Retinal pigment epithelial cell (primary cell): ENCODE measurements around the gene SARDH.
"Not testable (repeated sequence)": the region's sequence is repeated elsewhere in the genome, so short reads cannot be mapped to it uniquely, and the experiment has no call there.

Source experiments
- DNase-seq: peaks from one replicate; pipeline ENCODE4 v3.0.0-alpha.2; 2010; ENCODE audit warnings: low read depth
- H3K4me3 ChIP-seq: 2 replicates; pipeline ENCODE4 v1.5.1; 2011; ENCODE audit warnings: mild to moderate bottlenecking, low read length, control low read depth, moderate library complexity
- TF ChIP-seq, protein P1 (sequence below): conservative IDR thresholded peaks from 2 replicates; pipeline ENCODE4 v1.5.1; 2011; ENCODE audit warnings: low read depth, low read length, control low read depth, inconsistent platforms

SARDH gene

DNA sequence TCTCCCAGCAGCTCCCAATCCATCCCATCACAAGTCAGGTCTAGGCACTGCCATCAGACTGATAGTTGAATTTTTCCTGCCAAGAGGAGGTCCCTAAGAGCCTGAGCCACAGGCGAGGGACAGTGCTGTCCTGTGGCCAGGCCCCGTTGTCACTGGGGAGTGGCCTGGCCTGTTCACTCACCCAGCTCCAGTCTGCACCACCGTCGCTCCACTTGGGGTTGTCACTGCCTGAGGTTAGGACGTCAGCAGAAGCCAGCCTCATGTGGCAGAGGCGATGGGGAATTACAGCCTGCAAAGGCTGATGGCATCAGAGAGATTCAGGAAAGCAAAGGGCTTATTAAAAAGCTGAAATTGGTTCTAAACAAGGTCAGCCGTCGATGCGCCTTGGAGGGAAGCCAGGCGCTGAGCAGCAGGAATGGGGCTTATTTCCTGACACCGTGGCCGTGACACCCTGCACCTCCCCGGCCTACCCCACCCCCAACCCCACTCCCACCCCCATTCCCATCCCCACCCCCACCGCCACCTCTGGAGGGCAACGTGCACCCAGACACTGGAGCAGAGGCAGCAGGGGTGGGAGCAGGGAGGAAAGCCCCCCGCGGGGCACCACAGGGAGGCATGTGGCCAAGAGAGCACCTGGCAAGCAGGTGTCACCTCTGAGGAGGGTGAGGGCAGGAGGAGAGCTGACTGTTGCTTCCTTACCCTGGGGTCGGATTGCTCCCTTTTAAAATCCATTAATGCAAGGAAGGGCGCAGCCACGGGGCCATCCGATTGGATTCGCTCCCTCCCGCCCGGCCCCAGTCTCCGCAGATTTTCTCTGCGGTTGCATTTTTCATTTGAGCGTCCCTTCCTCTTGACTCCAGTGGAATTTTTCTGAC is 105.1 kb downstream of the SARDH start:
- no peak for DNase-seq
- H3K4me3 ChIP-seq: no peak overlapping the region
- TF ChIP-seq, protein P1, sequence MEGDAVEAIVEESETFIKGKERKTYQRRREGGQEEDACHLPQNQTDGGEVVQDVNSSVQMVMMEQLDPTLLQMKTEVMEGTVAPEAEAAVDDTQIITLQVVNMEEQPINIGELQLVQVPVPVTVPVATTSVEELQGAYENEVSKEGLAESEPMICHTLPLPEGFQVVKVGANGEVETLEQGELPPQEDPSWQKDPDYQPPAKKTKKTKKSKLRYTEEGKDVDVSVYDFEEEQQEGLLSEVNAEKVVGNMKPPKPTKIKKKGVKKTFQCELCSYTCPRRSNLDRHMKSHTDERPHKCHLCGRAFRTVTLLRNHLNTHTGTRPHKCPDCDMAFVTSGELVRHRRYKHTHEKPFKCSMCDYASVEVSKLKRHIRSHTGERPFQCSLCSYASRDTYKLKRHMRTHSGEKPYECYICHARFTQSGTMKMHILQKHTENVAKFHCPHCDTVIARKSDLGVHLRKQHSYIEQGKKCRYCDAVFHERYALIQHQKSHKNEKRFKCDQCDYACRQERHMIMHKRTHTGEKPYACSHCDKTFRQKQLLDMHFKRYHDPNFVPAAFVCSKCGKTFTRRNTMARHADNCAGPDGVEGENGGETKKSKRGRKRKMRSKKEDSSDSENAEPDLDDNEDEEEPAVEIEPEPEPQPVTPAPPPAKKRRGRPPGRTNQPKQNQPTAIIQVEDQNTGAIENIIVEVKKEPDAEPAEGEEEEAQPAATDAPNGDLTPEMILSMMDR: no peak

GRCh38 chr9:133631111-133631510 is 107.0 kb downstream of the SARDH start:
- H3K4me3 ChIP-seq: no peak overlapping the region
- TF ChIP-seq, protein P1: no peak
- no peak for DNase-seq

DNA sequence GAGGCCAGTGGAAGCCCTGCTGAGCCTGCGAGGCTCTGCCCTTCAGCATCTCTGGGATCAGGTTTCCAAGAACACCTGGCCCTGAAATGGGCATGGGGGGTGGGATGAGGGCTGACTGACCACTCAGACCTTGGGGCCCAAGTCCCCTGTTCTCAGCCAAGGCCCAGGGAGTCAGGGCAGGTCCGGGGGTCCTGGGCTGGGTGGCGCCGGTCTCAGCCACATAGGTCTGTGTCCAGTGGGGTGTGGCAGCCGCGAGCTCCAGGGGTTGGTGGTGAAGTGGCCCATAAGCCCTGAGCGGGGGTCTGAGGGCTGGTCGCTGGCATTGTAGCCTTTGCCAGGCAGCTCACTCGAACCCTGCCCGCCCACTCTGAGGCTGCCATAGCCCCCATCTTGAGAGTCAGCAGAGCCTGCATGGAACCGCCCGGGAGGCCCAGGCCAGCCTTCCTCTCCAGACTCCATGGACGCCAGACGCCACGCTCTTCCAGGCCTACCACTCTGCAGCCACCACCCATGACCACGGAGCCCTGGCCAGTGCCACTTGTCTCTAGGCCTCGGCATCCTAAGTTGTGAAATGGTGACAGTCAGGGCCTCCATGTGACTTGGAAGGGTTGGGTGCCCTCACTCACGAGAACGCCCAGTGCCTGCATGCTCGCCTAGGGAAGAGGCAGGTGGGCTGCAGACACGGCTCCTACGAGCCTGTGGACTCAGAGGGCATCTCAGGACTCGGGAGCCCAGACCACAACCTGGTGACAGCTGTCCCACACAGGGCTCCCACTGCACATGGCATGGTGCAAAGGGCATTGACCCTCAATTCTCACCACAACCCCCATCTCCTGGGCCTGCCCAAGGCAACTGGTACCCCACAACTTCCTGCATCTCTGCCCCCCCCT is 108.7 kb downstream of the SARDH start:
- no peak overlapping the region for H3K4me3 ChIP-seq
- DNase-seq: no peak
- TF ChIP-seq, protein P1: no peak

- H3K4me3 ChIP-seq: no peak overlapping the region
- TF ChIP-seq, protein P1: no peak
- no peak for DNase-seq
Measured at GRCh38 chr9:133628766-133629165, 109.4 kb downstream of the SARDH start.

DNA sequence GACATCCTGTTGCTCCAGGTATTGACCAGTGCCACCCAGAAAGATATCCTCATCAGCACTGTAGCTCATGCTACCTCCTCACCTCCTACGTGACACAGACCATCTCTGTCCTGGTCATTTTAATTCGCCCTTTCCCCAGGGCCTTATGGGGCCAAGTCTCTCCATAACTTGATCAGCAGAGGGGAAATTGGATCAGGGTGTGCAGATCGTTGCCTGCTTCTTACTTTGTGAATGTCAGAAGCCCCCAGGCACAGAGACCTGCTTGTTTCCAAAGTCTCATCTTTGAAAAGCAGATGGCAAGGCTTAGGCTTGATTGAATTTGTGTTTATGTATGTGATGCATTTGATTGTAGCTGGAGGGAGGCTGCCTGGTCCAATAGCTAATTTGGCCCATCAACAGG is 110.8 kb downstream of the SARDH start:
- TF ChIP-seq, protein P1: no peak
- no peak overlapping the region for H3K4me3 ChIP-seq
- no peak for DNase-seq

GRCh38 chr9:133626008-133626407 is 112.1 kb downstream of the SARDH start:
- H3K4me3 ChIP-seq, DNase-seq: not testable (repeated sequence)

DNA sequence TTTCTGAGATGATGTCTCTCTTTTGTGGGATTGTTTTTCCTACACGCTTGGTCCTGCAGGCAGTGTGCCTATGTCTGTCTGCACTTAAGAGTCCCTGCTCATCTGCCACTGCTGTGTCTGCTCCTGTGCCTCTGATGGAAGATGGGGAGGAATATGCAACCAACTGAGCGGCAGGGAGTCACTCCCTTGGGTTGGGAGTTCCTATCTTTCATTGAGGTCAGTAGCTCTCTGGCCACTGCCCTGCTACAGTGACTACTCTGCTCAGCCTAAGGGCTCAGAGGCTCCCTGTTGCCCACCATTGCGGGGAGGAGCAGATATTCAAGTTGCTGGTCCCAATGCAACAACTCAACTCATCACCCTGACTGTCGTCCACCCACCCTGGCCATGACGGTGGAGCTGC is 115.6 kb downstream of the SARDH start:
- no peak for DNase-seq
- TF ChIP-seq, protein P1: no peak
- no peak overlapping the region for H3K4me3 ChIP-seq
